H1 (cell line): ENCODE results near the gene TSTD2. TPM values are rescaled to one million over a fixed set of nuclear protein-coding genes. Genes with fewer than 3 reads are reported as not detected.

Source experiments
- CTCF ChIA-PET: fragments of 300-600 bp; sonication (Branson Sonifier 250); formaldehyde crosslinking; loops from one replicate; lab custom pipeline; 2021; ENCODE audit not compliant: partially characterized antibody; lab: Charles Lee
- POLR2A ChIA-PET: fragments of 300-600 bp; sonication (Branson Sonifier 250); formaldehyde crosslinking; loops from one replicate; lab custom pipeline; 2021; ENCODE audit warnings: inconsistent platforms; ENCODE audit not compliant: partially characterized antibody; lab: Charles Lee
- DNase-seq, 2 experiments: peaks; one replicate each; pipeline versions ENCODE4 v3.0.0 to v3.0.0-alpha.2; 2010 to 2022; ENCODE audit warnings: low spot score in 2 of 2, low read depth in 1 of 2, mixed read lengths in 1 of 2
- FAIRE-seq: peaks from 2 replicates; lab custom pipeline; 2011; peaks lifted over from hg19 to GRCh38; lab: Jason Lieb, UNC
- H2AFZ ChIP-seq: 2 replicates; pipeline ENCODE4 v1.8.1; 2012; ENCODE audit warnings: low read length, inconsistent platforms
- H2AK5ac ChIP-seq: 2 replicates; pipeline ENCODE4 v1.6.1; 2013; ENCODE audit warnings: low read depth, low read length
- H2BK120ac ChIP-seq: replicated peaks from 2 replicates; pipeline ENCODE3; 2013; ENCODE audit warnings: low read depth, low read length, inconsistent platforms
- H2BK12ac ChIP-seq: 2 replicates; pipeline ENCODE4 v1.6.1; 2013; ENCODE audit warnings: low read depth, low read length
- H2BK15ac ChIP-seq: 2 replicates; pipeline ENCODE4 v1.6.1; 2013; ENCODE audit warnings: low read length
- H2BK20ac ChIP-seq: 2 replicates; pipeline ENCODE4 v1.6.1; 2013; ENCODE audit warnings: low read length
- H2BK5ac ChIP-seq: 2 replicates; pipeline ENCODE4 v1.6.1; 2013; ENCODE audit warnings: low read depth, low read length
- H3K14ac ChIP-seq: 2 replicates; pipeline ENCODE4 v1.6.1; 2013; ENCODE audit warnings: inconsistent platforms; ENCODE audit not compliant: insufficient read length
- H3K18ac ChIP-seq: 2 replicates; pipeline ENCODE4 v1.6.1; 2013; ENCODE audit warnings: low read length; ENCODE audit errors: extremely low read depth
- H3K23ac ChIP-seq: 2 replicates; pipeline ENCODE4 v1.6.1; 2013; ENCODE audit warnings: inconsistent platforms; ENCODE audit not compliant: insufficient read length
- H3K23me2 ChIP-seq: 2 replicates; pipeline ENCODE4 v1.6.1; 2013; ENCODE audit warnings: low read depth, low read length
- H3K27ac ChIP-seq: 2 replicates; pipeline ENCODE4 v1.6.1; 2011; ENCODE audit warnings: low read depth, low read length, inconsistent platforms
- H3K27me3 ChIP-seq, 4 experiments: replicated peaks in 1 of 4; 1 replicate in 1 of 4; 2 replicates in 3 of 4; pipeline versions ENCODE4 v1.6.1 to v1.8.1; 2011 to 2013; ENCODE audit warnings: low read length in 3 of 4, mild to moderate bottlenecking in 3 of 4, inconsistent platforms in 2 of 4, mixed read lengths in 2 of 4, moderate library complexity in 1 of 4; ENCODE audit not compliant: control insufficient read depth in 3 of 4, insufficient read depth in 3 of 4; ENCODE audit errors: extremely low read depth in 1 of 4
- H3K36me3 ChIP-seq, 4 experiments: 2 replicates each; pipeline versions ENCODE4 v1.6.1 to v1.8.1; 2011 to 2013; ENCODE audit warnings: mild to moderate bottlenecking in 4 of 4, low read length in 3 of 4, moderate library complexity in 2 of 4, control low read depth in 1 of 4, inconsistent platforms in 1 of 4; ENCODE audit not compliant: insufficient read depth in 4 of 4, control insufficient read depth in 2 of 4
- H3K4ac ChIP-seq: replicated peaks from 2 replicates; pipeline ENCODE3; 2013; ENCODE audit warnings: low read length, low read depth, mixed read lengths, inconsistent platforms; ENCODE audit not compliant: insufficient read length
- H3K4me1 ChIP-seq, 4 experiments: replicated peaks in 1 of 4; 1 replicate in 1 of 4; 2 replicates in 3 of 4; pipeline versions ENCODE4 v1.6.1 to v1.8.1; 2011 to 2013; ENCODE audit warnings: low read length in 3 of 4, inconsistent platforms in 2 of 4, mixed read lengths in 1 of 4; ENCODE audit not compliant: insufficient read depth in 4 of 4, control insufficient read depth in 3 of 4
- H3K4me2 ChIP-seq, 2 experiments: 2 replicates each; pipeline versions ENCODE4 v1.6.1 to v1.8.1; 2011 to 2013; ENCODE audit warnings: low read depth in 2 of 2, low read length in 2 of 2, control low read depth in 1 of 2, inconsistent platforms in 1 of 2, mild to moderate bottlenecking in 1 of 2; ENCODE audit not compliant: insufficient read depth in 1 of 2
- H3K4me3 ChIP-seq, 4 experiments: fragments of 200-600, 300-600 bp in 1 of 4; sonication (generic), shearing (Covaris generic), sonication (Bioruptor Twin) in 1 of 4; 2 replicates each; pipeline versions ENCODE4 v1.5.1 to v1.8.1; 2011 to 2016; ENCODE audit warnings: low read length in 4 of 4, low read depth in 3 of 4, control low read depth in 2 of 4, inconsistent platforms in 2 of 4, mild to moderate bottlenecking in 2 of 4, mixed read lengths in 1 of 4, moderate library complexity in 1 of 4; ENCODE audit not compliant: insufficient read depth in 2 of 4; ENCODE audit errors: extremely low read depth in 1 of 4
- H3K56ac ChIP-seq: replicated peaks from 2 replicates; pipeline ENCODE3; 2013; ENCODE audit warnings: low read depth, mild to moderate bottlenecking, mixed read lengths, low read length, inconsistent platforms; ENCODE audit not compliant: insufficient read length
- H3K79me1 ChIP-seq: 2 replicates; pipeline ENCODE4 v1.6.1; 2013; ENCODE audit warnings: low read depth, low read length, control low read depth
- H3K79me2 ChIP-seq, 2 experiments: 2 replicates each; pipeline versions ENCODE4 v1.6.1 to v1.8.1; 2012 to 2013; ENCODE audit warnings: low read length in 2 of 2, mild to moderate bottlenecking in 2 of 2, inconsistent platforms in 1 of 2; ENCODE audit not compliant: insufficient read depth in 2 of 2, control insufficient read depth in 1 of 2
- H3K9ac ChIP-seq, 4 experiments: replicated peaks in 1 of 4; 1 replicate in 1 of 4; 2 replicates in 3 of 4; pipeline versions ENCODE4 v1.6.1 to v1.8.1; 2011 to 2013; ENCODE audit warnings: low read depth in 3 of 4, low read length in 3 of 4, control low read depth in 2 of 4, mild to moderate bottlenecking in 2 of 4, moderate library complexity in 2 of 4, inconsistent platforms in 1 of 4; ENCODE audit errors: extremely low read depth in 1 of 4
- H3K9me3 ChIP-seq, 2 experiments: 2 replicates each; pipeline versions ENCODE4 v1.6.1 to v1.8.1; 2012 to 2013; ENCODE audit warnings: mild to moderate bottlenecking in 2 of 2, moderate library complexity in 2 of 2, control low read depth in 1 of 2, inconsistent platforms in 1 of 2, low read depth in 1 of 2, low read length in 1 of 2, mixed read lengths in 1 of 2; ENCODE audit not compliant: insufficient read depth in 2 of 2
- H4K20me1 ChIP-seq, 2 experiments: replicated peaks in 1 of 2; 2 replicates each; pipeline versions ENCODE3 to v1.8.1; 2011 to 2013; ENCODE audit warnings: inconsistent platforms in 2 of 2, low read length in 2 of 2, mild to moderate bottlenecking in 1 of 2; ENCODE audit not compliant: insufficient read depth in 2 of 2, control insufficient read depth in 1 of 2
- H4K5ac ChIP-seq: 2 replicates; pipeline ENCODE4 v1.6.1; 2013; ENCODE audit warnings: low read length, low read depth, mixed read lengths, inconsistent platforms; ENCODE audit not compliant: insufficient read length
- H4K8ac ChIP-seq: 2 replicates; pipeline ENCODE4 v1.8.0; 2013; ENCODE audit warnings: mild to moderate bottlenecking, moderate library complexity, low read length, inconsistent platforms; ENCODE audit not compliant: insufficient read depth; ENCODE audit errors: extremely low read depth
- H4K91ac ChIP-seq: replicated peaks from 2 replicates; pipeline ENCODE3; 2013; ENCODE audit warnings: low read length, mixed read lengths, inconsistent platforms; ENCODE audit not compliant: insufficient read length
- ATF3 ChIP-seq: IDR thresholded peaks from 2 replicates; pipeline ENCODE4 v1.6.1; 2011; ENCODE audit warnings: low read depth, mild to moderate bottlenecking, low read length; ENCODE audit not compliant: insufficient read depth
- CBX5 ChIP-seq: fragments of 300-800, 300-1000 bp; sonication (generic); IDR thresholded peaks from 2 replicates; pipeline ENCODE4 v1.7.1; 2016; ENCODE audit warnings: antibody characterized with exemption, low read length, low read depth
- E2F6 ChIP-seq: IDR thresholded peaks from 2 replicates; pipeline ENCODE4 v1.6.1; 2012; ENCODE audit warnings: inconsistent platforms
- POU5F1 ChIP-seq: IDR thresholded peaks from 2 replicates; pipeline ENCODE4 v1.6.1; 2011; ENCODE audit warnings: low read depth, mild to moderate bottlenecking, low read length, moderate library complexity
- RFX5 ChIP-seq: IDR thresholded peaks from 2 replicates; pipeline ENCODE4 v1.6.1; 2011; ENCODE audit warnings: low read depth, low read length, improper control_type of control experiment, borderline replicate concordance
- RXRA ChIP-seq: IDR thresholded peaks from 2 replicates; pipeline ENCODE4 v1.6.1; 2011; ENCODE audit warnings: low read depth, mild to moderate bottlenecking, low read length, moderate library complexity; ENCODE audit not compliant: insufficient read depth
- WGBS, 2 experiments: shearing (Covaris generic) in 1 of 2; methylation state at CpG; one replicate each; pipeline versions ENCODE4 v1.1.6 to v1.1.7; 2013 to 2015; ENCODE audit warnings: low lambda C conversion rate in 2 of 2, mixed read lengths in 2 of 2, inconsistent platforms in 1 of 2, low coverage in 1 of 2, missing lambda C conversion rate in 1 of 2; ENCODE audit not compliant: insufficient replicate concordance in 2 of 2, insufficient coverage in 1 of 2, insufficient read length in 1 of 2; ENCODE audit errors: extremely low coverage in 1 of 2, missing lambda C conversion rate in 1 of 2; 5-methylcytosine and 5-hydroxymethylcytosine counted together
- polyA plus RNA-seq, 7 experiments: library from polyadenylated mRNA; depleted of rRNA in 3 of 7; stranded (reverse) in 5 of 7; unstranded in 2 of 7; fragments of >200 nt in 5 of 7; fragments of 200-250 nt in 2 of 7; gene quantifications; 1 replicate in 5 of 7; 2 replicates in 1 of 7; 4 replicates in 1 of 7; pipeline versions ENCODE4 v1.2.1 to v1.2.3, GENCODE V29; 2011 to 2013; ENCODE audit warnings: missing spikeins in 2 of 7, mixed read lengths in 2 of 7
- total RNA-seq: library from RNA; stranded (reverse); fragmentation: NEBNext Ultra II Directional; extraction: Animal tissue kit (Norgen Biotek cat#: 25700); gene quantifications from 2 replicates; pipeline ENCODE4 v1.2.1, GENCODE V29; 2021

The TSTD2 gene
- total and polyA plus RNA-seq, 2 of the 8 experiments (the other 6 are each of a cell fraction or from before 2014, with no cell fraction given), result 16.1 to 17.5 TPM

- POLR2A ChIA-PET, result no interaction called here
- no peak for DNase-seq
Measured at GRCh38 chr9:97561501-97561900, 71.7 kb downstream of the TSTD2 start.

More at GRCh38 chr9:97561501-97561900, 71.7 kb downstream of the TSTD2 start:
- H4K5ac ChIP-seq, result no peak overlapping the region
- CTCF ChIA-PET, result interaction anchor here (0.6 to 2.5 kb wide), 7 partner anchors 9 to 99 kb away, joined by 3 to 12 read pairs (median 4); no protein-coding TSS in a partner anchor
- 88% methylated on average over 3 of the region's 3 CpGs; no CpG with 5 or more reads in 1 of the 2 experiments for WGBS, 2 experiments
- no peaks in the 10 kb centered on the region; a peak in 1 of 7 replicates for H3K27me3 ChIP-seq
- H2AFZ ChIP-seq, result no peak overlapping the region
- H3K9ac ChIP-seq, result no peak overlapping the region
- no peak overlapping the region for H4K91ac ChIP-seq
- TF ChIP-seq CBX5, result no peak
- no peak for TF ChIP-seq ATF3
- no peak for TF ChIP-seq E2F6
- TF ChIP-seq POU5F1, result no peak
- no peak for TF ChIP-seq RFX5
- no peak for TF ChIP-seq RXRA
- TF ChIP-seq, all 59 proteins: peak for 0
- Histone ChIP-seq H2BK20ac (no peak overlapping the region), H3K23ac (no peak overlapping the region), H3K18ac (no peak overlapping the region; the same call in 1 of the 2 replicates), H2BK12ac (no peak overlapping the region), H3K79me1 (no peaks in the 10 kb centered on the region), H3K56ac (no peak overlapping the region), H4K20me1 (no peaks in the 10 kb centered on the region), H3K36me3 (no peaks in the 10 kb centered on the region), H3K4ac (no peak overlapping the region), H3K9me3 (no peaks in the 10 kb centered on the region), H4K8ac (no peak overlapping the region), H2BK120ac (no peak overlapping the region), H2BK15ac (no peak overlapping the region), H3K27ac (no peak overlapping the region), H3K4me2 (no peak overlapping the region), H3K23me2 (no peaks in the 10 kb centered on the region), H2AK5ac (no peak overlapping the region), H3K4me3 (no peak overlapping the region), H3K79me2 (no peaks in the 10 kb centered on the region), H3K4me1 (peaks cover 2 to 6% (median 5%) of the 10 kb centered on the region in 4 experiments; a peak in 6 of 7 replicates), H3K14ac (no peak overlapping the region), H2BK5ac (no peak overlapping the region; the same call in 1 of the 2 replicates)
- FAIRE-seq, result no peak
